Brain microvascular endothelial cell (primary cell): ENCODE data around the gene SLC30A9.

Source experiments
- DNase-seq: peaks from one replicate; pipeline ENCODE4 v3.0.0-alpha.2; 2020
- H3K27ac ChIP-seq: fragments of 250-450 bp; sonication (Bioruptor Pico); 2 replicates; pipeline ENCODE4 v1.5.1; 2020; ENCODE audit warnings: mild to moderate bottlenecking, moderate library complexity
- H3K27me3 ChIP-seq: fragments of 250-450 bp; sonication (Bioruptor Pico); replicated peaks from 2 replicates; pipeline ENCODE4 v1.5.1; 2020; ENCODE audit warnings: mild to moderate bottlenecking
- H3K36me3 ChIP-seq: fragments of 250-450 bp; sonication (Bioruptor Pico); replicated peaks from 2 replicates; pipeline ENCODE4 v1.5.1; 2020; ENCODE audit warnings: mild to moderate bottlenecking
- H3K4me3 ChIP-seq: 2 replicates; pipeline ENCODE4 v1.5.1; 2011; ENCODE audit warnings: low read depth, mild to moderate bottlenecking, control low read depth, low read length, moderate library complexity
- in situ Hi-C: cut with HindIII; loops from 2 replicates; pipeline ENCODE4 v1.10.0; 2017; ENCODE audit warnings: low sequenced_read_pairs, low pct_ligation_motif_present
- TF ChIP-seq, protein P1 (sequence below): IDR thresholded peaks from 2 replicates; pipeline ENCODE4 v1.5.1; 2011; ENCODE audit warnings: low read depth, mild to moderate bottlenecking, moderate library complexity, low read length, control low read depth, inconsistent platforms; ENCODE audit errors: missing control alignments

Gene SLC30A9

DNA sequence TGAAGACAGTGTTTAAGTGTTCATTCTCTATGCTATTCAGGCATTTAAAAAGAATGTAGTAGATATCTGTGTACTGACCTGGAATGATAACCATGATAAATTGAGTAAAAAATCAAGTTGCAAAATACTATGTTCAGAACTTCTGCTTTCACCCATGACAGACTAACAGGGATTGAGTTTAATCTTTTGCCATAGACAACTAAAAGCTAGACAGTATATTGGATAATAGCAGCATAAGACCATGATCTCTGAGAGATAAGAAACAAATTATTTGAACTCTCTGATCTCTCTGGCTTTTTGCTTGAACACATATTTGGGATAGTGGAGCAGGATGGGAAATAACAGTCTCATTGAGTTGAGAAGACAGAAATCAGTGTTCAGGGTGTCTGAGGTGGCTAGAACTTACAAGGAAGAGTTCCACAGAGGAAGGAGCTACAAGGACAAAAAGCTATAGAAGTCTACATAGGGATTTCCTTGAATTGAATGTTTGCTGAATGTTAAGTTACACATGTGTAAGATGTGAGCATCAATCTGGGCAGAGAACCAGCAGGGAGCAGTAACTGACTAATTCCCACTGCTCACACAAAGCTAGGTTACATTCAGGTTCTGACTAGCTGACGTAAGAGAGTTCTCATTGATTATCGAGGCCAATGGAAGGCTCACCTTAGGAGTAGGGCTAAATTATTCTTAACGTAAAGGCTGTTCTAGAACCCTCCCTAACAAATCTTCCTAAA lies 60.4 kb downstream of the SLC30A9 start:
- Histone ChIP-seq H3K36me3 (peaks cover 2% of the 10 kb centered on the region), H3K27me3 (no peaks in the 10 kb centered on the region), H3K27ac (no peak overlapping the region), H3K4me3 (no peak overlapping the region)
- no peak for DNase-seq
- in situ Hi-C loops: no loop called here
- TF ChIP-seq, protein P1, sequence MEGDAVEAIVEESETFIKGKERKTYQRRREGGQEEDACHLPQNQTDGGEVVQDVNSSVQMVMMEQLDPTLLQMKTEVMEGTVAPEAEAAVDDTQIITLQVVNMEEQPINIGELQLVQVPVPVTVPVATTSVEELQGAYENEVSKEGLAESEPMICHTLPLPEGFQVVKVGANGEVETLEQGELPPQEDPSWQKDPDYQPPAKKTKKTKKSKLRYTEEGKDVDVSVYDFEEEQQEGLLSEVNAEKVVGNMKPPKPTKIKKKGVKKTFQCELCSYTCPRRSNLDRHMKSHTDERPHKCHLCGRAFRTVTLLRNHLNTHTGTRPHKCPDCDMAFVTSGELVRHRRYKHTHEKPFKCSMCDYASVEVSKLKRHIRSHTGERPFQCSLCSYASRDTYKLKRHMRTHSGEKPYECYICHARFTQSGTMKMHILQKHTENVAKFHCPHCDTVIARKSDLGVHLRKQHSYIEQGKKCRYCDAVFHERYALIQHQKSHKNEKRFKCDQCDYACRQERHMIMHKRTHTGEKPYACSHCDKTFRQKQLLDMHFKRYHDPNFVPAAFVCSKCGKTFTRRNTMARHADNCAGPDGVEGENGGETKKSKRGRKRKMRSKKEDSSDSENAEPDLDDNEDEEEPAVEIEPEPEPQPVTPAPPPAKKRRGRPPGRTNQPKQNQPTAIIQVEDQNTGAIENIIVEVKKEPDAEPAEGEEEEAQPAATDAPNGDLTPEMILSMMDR: no peak

DNA sequence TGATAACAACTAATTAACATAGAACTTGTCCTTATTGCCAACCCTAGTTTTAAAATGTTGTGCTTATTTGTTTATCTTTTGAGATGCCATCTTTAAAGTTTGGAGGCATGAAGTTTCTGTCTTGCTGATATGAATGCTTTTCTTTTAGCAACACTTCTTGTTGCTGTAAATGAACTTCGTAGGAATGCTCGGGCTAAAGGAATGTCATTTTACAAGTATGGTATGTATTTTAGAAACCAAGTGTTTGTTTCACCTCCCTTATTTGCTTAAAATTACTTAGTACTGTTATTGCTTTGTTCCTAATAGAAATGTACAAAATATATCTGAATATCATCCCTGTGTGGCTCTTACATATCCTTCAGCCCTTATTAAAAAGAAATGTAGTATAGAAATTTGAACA lies 76.1 kb downstream of the SLC30A9 start:
- Histone ChIP-seq H3K27me3 (no peaks in the 10 kb centered on the region), H3K36me3 (peaks cover 6% of the 10 kb centered on the region), H3K4me3 (no peak overlapping the region), H3K27ac (no peak overlapping the region)
- in situ Hi-C loops: no loop called here
- TF ChIP-seq, protein P1: no peak
- no peak for DNase-seq

DNA sequence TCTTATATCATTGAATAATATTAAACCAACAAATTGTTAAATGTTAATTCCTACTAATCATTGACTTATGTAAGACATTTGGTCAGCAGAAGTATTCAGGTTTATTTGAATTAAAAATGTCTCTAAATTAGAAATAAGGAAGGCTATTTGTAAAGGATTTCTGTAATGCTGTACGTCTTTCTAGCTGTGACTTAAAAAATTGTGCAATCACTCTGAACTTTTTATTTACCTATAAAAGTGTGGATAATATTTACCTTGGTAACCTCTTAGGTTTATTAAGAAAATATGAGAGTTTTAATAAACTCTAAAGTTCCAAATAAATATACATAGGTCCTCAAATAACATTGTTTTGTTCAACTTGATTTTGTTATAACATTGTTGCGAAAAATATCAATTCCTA lies 76.9 kb downstream of the SLC30A9 start:
- no peak for DNase-seq
- in situ Hi-C loops: no loop called here
- no peak overlapping the region for H3K27ac ChIP-seq
- peaks cover 6% of the 10 kb centered on the region for H3K36me3 ChIP-seq
- TF ChIP-seq, protein P1: no peak
- no peak overlapping the region for H3K4me3 ChIP-seq
- H3K27me3 ChIP-seq: no peaks in the 10 kb centered on the region

DNA sequence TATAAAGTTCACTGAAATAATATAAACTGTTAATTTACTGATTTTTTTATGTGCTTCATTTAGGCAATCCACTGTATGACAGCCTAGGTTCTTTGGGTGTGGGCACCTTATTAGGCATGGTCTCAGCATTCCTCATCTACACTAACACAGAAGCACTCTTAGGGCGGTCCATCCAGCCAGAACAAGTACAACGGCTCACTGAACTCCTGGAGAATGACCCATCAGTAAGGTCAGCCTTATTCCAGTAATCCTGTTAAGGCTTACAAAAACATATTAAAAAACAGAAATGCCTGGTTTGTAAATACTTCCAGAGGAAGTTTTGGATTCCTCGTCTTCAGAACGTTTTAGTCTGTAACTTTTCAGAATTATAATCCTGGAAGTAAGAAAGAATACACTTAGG lies 80.1 kb downstream of the SLC30A9 start:
- in situ Hi-C loops: no loop called here
- H3K4me3 ChIP-seq: no peak overlapping the region
- H3K36me3 ChIP-seq: peaks cover 6% of the 10 kb centered on the region
- H3K27me3 ChIP-seq: no peaks in the 10 kb centered on the region
- no peak for DNase-seq
- H3K27ac ChIP-seq: no peak overlapping the region
- TF ChIP-seq, protein P1: no peak

DNA sequence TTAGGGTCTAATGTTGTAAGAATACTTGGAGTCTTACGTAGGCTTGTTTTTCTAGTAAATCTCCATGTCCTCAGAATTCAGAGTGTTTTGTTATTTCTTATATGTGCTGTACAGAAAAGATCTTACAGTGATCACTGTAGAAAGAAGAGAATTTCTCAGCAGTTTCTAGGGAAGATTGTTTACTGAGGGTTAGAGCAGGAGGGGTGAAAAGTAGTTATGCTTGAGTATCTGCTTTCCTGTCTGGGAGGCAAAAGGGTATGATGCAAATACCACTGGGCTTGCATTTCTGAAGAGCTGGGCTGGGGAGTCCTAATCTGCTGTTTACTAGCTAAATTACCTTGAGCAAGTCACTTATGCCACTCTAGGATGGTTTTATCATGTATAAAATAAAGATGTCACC lies 84.0 kb downstream of the SLC30A9 start:
- Histone ChIP-seq H3K4me3 (no peak overlapping the region), H3K36me3 (peaks cover 3% of the 10 kb centered on the region), H3K27ac (no peak overlapping the region), H3K27me3 (no peaks in the 10 kb centered on the region)
- TF ChIP-seq, protein P1: no peak
- DNase-seq: no peak
- in situ Hi-C loops: no loop called here
